NCI-H524 (cell line): ENCODE measurements around the gene C1QTNF4.
A peak's percentile ranks its signal among the peaks of the same experiment; 100 is the strongest.
"Not testable (repeated sequence)": the region's sequence is repeated elsewhere in the genome, so short reads cannot be mapped to it uniquely, and the experiment has no call there.

Experiments used
- DNase-seq, 2 experiments: peaks; one replicate each; lab custom pipeline; 2025; lab: John Stamatoyannopoulos, UW

C1QTNF4 gene

GRCh38 chr11:47593934-47594855 is at the start of gene C1QTNF4:
Gene C1QTNF4 (minus strand): TSS chr11:47594411. CDS start chr11:47590810, 3,601 bp downstream.
- DNase-seq = no peak

- peak; percentile 93 for DNase-seq
Observed at GRCh38 chr11:47642099-47642855, 48.1 kb upstream of the C1QTNF4 start, which contains the start of gene MTCH2. Gene MTCH2 (minus strand): TSS chr11:47642559. CDS start chr11:47642465, 94 bp downstream.

- DNase-seq = no peak
Observed at GRCh38 chr11:47641600-47642098, 47.4 kb upstream of the C1QTNF4 start.

GRCh38 chr11:47640506-47640905 is 46.3 kb upstream of the C1QTNF4 start:
- DNase-seq = not testable (repeated sequence)

GRCh38 chr11:47636331-47636730 is 42.1 kb upstream of the C1QTNF4 start:
- not testable (repeated sequence) for DNase-seq

GRCh38 chr11:47631473-47631872 is 37.3 kb upstream of the C1QTNF4 start:
- no peak for DNase-seq

GRCh38 chr11:47628026-47628425 is 33.8 kb upstream of the C1QTNF4 start:
- no peak for DNase-seq

- DNase-seq = no peak
Observed at GRCh38 chr11:47626234-47626633, 32.0 kb upstream of the C1QTNF4 start.

GRCh38 chr11:47620836-47621378 is 26.7 kb upstream of the C1QTNF4 start:
- DNase-seq = no peak

GRCh38 chr11:47617417-47617809 is 23.2 kb upstream of the C1QTNF4 start:
- DNase-seq = no peak

GRCh38 chr11:47616726-47617416 is 22.7 kb upstream of the C1QTNF4 start:
- DNase-seq = peak; percentile 22 to 59

GRCh38 chr11:47615249-47615648 is 21.0 kb upstream of the C1QTNF4 start:
- DNase-seq = no peak

GRCh38 chr11:47611348-47611794 is 17.2 kb upstream of the C1QTNF4 start:
- no peak for DNase-seq

GRCh38 chr11:47609675-47610074 is 15.5 kb upstream of the C1QTNF4 start:
- no peak for DNase-seq

GRCh38 chr11:47607380-47607779 is 13.2 kb upstream of the C1QTNF4 start:
- peak; percentile 65 to 89 for DNase-seq

- peak in 1 of 2 experiments; percentile 27 for DNase-seq
Observed at GRCh38 chr11:47606731-47607130, 12.5 kb upstream of the C1QTNF4 start.

GRCh38 chr11:47605921-47606320 is 11.7 kb upstream of the C1QTNF4 start:
- DNase-seq = no peak

- no peak for DNase-seq
Observed at GRCh38 chr11:47603295-47603694, 9.1 kb upstream of the C1QTNF4 start.

- no peak for DNase-seq
Observed at GRCh38 chr11:47599902-47600301, 5.7 kb upstream of the C1QTNF4 start.

GRCh38 chr11:47595967-47596366 is 1.8 kb upstream of the C1QTNF4 start:
- no peak for DNase-seq

- no peak for DNase-seq
Observed at GRCh38 chr11:47595029-47595428, 818 bp upstream of the C1QTNF4 start.
